Suprapubic skin (tissue), 4 donors: ENCODE results near the gene PRSS53.

Experiments
- CTCF ChIP-seq, 2 donors: fragments of 200-600 bp in 1 of 2; fragments of 450-650 bp in 1 of 2; sonication (generic) in 1 of 2; IDR thresholded peaks; one replicate each; pipeline ENCODE4 v1.5.1; 2016 to 2019; ENCODE audit warnings: antibody characterized with exemption in 2 of 2, mild to moderate bottlenecking in 1 of 2, moderate library complexity in 1 of 2
- EP300 ChIP-seq: sonication (generic); formaldehyde crosslinking; IDR thresholded peaks from one replicate; pipeline ENCODE4 v1.6.1; 2017; ENCODE audit warnings: antibody characterized with exemption
- POLR2A ChIP-seq, 2 donors: fragments of 450-650 bp; IDR thresholded peaks; one replicate each; pipeline ENCODE4 v1.6.1; 2017; ENCODE audit warnings: antibody characterized with exemption in 2 of 2, mild to moderate bottlenecking in 2 of 2, moderate library complexity in 2 of 2
- POLR2AphosphoS5 ChIP-seq, 3 donors: sonication (generic); formaldehyde crosslinking; IDR thresholded peaks; one replicate each; pipeline ENCODE4 v1.6.1; 2017; ENCODE audit warnings: antibody characterized with exemption in 3 of 3

GRCh38 chr16:31033709-31034492 lies 54.8 kb downstream of the PRSS53 start:
- TF ChIP-seq CTCF (IDR thresholded peaks at IDR 0.05): no peak
- peak in 1 of 2 donors; percentile 18 for TF ChIP-seq POLR2A (IDR thresholded peaks at IDR 0.05)
- TF ChIP-seq EP300: no peak
- no peak for TF ChIP-seq POLR2AphosphoS5 (IDR thresholded peaks at IDR 0.05)
